GM21825 (cell line): ENCODE data around the gene BYSL.
"Not testable (repeated sequence)": the region's sequence is repeated elsewhere in the genome, so short reads cannot be mapped to it uniquely, and the experiment has no call there.

Experiments
- ATAC-seq: cut with Tn5 transposase; IDR thresholded peaks from one replicate; pipeline ENCODE4 v1.9.1; 2021; ENCODE audit warnings: mild to moderate bottlenecking, moderate library complexity; ENCODE audit not compliant: unreplicated experiment

BYSL gene

DNA sequence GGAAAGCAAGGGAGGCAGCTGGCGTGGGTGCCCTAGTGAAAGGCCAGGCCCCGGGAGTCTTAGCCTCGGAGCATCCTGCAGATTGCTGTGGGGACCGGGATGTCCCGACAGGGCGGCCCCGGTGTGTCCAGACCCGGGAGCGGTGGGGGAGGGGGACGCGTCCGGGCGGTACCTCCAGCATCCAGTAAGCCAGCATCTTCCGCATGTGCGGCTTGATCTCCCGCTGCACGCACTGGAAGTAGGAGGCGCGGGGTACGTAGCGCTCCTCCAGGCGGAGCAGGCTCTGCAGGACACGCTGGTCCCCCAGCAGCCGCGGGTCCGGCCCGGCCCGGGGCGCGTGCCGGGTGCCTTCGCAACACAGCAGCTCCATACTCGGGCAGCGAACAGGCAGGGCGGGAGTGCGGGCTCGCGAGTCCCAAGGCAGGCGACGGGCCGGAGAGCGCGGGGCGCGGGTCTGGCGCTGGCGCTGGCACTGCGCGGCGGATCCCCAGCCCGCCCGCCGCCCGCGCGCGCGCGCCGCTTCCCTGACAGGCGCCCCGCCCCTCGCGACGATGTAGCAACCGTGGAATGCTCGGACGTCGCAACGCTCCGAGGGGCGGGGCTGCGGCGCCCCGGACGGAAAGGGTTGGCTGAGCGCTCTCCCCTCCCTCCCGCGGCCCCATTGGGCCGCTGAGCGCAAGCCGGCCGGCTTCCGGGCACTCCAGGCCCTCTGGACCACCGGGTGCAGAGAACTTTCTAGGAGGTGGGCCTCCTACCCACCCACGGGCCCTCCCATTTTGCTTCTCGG lies 20.2 kb downstream of the BYSL start, which contains the start of gene CCND3:
Gene CCND3, minus strand, starts transcription at position 529 of the 787 bp plus-strand sequence. Its CDS starts 159 bp downstream, at position 370.
- ATAC-seq: peak; percentile 84

DNA sequence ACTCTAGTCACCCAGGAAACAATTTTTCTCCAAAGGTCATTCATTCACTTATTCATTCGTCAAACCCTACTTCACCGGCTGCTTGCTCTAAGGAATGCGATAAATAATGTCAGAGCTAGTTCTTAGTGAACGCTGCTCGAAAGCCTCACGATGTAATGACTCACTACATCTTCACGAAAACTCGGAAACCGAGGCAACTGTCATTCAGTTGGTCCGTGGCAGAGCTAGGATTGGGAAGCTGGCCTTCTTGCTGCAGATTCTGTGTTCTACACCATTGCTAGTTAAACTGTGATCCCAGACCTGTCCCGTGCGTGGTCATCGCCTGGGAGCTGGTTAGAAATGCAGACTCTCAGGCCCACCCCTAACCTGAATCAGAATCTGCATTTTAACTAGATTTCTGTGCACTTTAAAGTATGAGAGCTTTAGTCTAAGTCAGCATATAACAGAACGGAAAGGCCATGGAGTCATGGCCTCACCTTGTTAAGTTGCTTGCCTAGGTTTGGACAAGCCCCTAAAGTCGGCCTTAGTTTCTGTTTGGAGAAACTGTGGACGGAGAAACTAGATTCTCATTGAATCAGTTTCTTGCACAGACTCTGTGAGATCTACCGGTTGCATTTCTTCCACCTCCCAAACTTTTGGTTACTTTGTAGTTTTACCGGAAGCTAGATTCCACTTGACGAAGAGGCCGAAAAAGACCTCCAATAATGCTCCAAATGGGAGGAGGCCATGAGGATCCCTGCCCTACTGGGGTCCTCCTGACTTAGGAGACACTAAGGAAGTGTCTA lies 21.0 kb downstream of the BYSL start:
- ATAC-seq: no peak

DNA sequence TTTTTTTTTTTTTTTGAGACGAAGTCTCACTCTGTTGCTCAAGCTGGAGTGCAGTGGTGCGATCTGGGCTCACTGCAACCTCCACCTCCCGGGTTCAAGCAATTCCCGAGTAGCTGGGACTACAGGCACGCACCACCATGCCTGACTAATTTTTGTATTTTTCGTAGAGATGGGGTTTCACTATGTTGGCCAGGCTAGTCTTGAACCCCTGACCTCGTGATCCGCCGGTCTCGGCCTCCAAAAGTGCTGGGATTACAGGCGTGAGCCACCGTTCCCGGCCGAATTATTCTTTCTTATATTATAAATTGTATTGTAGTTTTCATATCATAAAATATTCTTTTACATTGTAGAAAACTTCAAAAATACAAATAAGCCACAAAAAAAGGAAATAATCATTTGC lies 21.6 kb downstream of the BYSL start:
- not testable (repeated sequence) for ATAC-seq

DNA sequence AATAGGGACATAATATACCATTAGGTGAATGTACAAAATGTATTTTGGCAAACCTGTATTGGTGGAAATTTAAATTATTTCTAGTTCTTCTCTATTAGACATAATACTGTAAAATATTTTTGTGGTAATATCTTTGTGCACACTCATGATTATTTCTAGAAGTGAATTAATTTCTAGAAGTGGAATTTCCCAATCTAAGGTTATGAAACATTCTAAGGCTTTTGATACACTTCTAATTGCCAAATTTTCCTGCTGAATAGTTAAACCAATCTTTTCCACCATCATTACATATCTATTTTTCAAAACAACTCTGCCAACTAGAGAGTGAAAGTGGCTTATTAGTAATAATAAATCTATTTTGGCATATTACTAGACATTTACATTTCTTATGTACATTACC lies 22.2 kb downstream of the BYSL start:
- no peak for ATAC-seq

DNA sequence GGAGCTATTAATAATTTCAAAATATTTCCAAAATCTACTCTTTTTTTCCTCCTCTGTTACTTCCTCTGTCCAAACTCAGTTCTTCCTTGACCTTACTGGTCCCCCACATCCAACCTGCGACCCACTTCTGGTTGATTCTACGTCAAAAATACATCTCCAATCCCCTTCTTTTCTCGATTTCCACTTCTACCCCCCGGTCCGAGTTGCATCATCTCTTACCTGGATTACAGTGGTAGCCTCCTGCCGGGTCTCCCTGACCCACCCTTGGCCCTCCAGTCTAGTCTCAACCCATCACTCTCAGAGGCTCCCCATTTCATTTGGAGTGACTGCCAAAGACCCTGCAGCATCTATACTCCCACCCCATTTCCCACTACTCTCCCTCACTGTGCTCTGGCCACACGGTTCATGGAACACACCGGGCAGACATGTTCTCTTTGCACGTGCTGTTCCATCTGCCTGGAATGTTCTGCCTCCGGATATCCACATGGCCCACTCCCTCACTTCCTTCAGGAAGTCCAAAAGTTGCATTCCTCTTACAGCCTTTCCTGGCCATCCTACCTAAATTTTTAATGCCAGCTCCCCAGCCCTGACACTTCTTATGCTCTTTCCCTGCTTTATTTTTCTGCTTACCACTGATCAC lies 26.4 kb downstream of the BYSL start:
- ATAC-seq: no peak

DNA sequence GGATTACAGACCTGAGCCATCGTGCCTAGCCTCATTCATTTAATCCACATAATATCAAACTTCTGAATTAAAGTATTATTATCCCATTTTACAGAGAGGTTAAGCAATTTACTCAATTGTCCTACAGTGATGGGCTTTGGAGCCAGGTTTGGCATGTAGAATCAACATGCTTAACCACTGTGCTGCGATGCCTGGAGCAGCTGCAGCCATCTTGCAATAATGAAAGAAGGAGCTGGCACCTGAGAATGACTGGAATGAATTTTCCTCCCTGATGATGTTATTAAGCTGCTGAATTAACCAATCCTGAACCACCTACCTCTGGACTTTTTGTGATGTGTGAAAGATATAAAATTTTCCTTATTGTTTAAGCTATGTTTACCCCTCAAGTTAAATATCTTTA lies 33.4 kb downstream of the BYSL start:
- no peak for ATAC-seq

DNA sequence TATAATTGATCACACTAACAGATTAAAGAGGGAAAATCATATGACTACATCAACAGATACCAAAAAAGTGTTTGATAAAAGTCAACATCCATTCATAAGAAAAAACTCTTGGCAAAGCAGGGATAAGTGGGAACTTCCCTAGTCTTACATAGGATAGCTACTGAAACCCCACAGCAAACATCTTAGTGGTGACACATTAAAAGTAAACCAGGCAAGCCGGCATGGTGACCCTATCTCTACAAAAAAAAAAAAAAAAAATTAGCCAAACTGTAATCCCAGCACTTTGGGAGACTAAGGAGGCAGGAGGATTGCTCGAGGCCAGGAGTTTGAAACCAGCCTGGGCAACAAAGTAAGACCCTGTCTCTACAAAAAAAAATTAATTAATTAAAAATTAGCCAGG lies 34.1 kb downstream of the BYSL start:
- no peak for ATAC-seq

DNA sequence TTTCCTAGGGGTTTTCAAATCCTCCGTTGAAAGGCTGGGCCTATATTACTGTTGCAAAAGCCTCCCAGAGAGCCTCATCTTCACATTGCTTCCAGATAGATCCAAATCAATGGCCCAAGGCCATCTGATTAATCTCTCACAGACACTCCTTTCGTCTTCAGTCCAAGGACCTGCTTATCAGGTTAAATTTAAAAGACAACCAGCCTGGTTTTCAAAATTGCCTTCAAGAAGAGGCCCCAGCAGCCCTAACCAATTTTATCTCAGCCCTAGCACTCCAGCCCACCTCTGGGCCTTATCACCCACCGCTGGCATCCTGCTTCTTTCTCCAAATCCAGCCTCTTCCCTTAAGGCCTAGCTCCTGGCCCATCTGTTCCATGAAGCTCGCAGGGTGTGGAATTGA lies 35.8 kb downstream of the BYSL start:
- ATAC-seq: no peak

DNA sequence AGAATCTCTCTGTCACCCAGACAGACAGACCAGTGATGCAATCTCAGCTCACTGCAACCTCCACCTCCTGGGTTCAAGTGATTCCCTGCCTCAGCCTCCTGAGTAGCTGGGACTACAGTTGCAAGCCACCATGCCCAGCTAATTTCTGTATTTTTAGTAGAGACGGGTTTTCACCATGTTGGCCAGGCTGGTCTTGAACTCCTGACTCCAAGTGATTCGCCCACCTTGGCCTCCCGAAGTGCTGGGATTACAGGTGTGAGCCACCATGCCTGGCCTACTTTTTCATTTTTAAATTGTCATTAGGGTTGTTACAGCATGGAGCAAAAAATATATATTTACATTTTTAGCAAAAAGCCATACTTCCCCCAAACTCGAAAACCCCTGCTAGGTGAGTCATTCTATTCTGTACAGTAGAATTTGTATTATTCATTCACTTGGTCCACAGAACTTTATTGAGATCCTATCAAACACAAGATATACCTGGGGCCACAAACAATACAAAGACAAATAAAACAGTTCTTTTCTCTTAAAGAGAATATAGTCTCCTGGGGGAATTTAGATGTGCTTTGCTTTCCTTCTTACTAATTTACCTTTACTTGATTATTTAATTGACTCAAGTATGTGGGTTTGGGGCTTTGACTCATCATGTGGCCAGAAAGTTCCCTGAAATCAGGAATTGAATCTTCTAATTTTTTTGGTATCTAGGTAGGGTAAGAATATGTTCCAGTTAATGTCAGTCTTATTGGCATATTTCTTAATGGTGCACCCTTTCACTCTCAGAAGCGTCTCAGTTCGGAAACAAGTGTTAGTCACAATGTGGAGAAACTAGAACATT lies 36.9 kb downstream of the BYSL start:
- no peak for ATAC-seq

DNA sequence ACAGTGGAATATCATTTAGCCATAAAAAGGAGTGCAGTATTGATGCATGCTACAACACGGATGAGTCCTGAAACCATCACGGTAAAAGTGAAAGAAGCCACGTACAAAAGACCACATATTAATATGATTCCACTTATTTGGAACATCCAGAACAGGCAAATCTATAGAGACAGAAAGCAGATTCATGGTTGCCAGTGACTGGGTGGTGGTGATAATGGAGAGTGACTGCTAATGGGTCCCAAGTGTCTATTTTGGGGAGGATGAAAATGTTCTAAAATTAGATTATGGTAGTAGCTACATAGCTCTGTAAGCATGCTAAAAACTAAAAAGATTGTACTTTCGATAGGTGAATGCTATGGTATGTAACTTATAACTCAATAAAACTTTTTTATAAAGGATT lies 38.7 kb downstream of the BYSL start:
- no peak for ATAC-seq

DNA sequence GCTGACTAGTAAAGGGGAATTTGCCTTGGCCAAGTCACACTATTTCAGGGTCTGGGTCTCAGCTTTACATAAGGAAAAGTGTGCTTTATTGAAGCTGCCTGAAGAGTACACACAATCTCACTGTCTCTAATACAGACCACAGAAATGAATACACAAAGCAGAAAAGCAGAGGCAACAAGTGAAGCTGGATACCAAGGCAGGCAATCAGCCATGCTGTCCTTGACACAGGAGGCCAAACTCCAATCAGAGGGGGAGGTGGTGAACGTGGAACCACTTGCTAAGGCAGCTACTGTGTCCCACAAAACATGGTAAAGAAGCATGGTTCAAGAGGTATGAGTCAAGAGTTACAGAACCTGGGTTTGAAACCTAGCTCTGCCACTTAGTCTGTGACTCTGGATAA lies 42.1 kb downstream of the BYSL start:
- ATAC-seq: no peak

DNA sequence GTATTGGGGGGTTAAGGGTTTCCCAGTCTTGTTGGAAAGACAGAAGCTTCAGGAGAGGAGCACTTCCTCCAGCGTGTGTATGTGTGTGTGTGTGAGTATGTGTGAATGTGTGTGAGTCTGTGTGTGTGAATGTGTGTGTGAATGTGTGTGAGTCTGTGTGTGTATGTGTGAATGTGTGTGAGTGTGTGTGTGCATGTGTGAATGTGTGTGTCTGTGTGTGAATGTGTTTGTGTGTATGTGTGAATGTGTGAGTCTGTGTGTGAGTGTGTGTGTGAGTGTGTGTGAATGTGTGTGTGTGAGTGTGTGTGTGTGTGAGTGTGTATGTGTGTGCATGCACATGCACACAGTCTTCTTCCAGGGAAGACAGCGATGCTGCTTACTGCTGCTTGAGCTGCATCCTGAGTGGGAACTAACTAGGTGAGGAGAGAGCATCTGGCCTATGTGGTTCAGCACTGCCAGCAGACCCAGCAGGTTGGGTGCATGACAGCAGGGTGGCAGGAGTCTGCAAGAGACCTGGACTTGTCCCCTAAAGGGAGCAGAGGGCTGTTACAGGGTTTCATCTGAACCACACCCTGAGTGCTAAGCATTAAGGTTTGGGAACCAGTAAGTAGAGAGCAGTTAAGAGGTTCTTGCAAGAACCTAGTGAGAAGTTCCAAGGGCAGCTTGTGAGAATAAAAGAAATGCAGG lies 43.0 kb downstream of the BYSL start:
- ATAC-seq: no peak

DNA sequence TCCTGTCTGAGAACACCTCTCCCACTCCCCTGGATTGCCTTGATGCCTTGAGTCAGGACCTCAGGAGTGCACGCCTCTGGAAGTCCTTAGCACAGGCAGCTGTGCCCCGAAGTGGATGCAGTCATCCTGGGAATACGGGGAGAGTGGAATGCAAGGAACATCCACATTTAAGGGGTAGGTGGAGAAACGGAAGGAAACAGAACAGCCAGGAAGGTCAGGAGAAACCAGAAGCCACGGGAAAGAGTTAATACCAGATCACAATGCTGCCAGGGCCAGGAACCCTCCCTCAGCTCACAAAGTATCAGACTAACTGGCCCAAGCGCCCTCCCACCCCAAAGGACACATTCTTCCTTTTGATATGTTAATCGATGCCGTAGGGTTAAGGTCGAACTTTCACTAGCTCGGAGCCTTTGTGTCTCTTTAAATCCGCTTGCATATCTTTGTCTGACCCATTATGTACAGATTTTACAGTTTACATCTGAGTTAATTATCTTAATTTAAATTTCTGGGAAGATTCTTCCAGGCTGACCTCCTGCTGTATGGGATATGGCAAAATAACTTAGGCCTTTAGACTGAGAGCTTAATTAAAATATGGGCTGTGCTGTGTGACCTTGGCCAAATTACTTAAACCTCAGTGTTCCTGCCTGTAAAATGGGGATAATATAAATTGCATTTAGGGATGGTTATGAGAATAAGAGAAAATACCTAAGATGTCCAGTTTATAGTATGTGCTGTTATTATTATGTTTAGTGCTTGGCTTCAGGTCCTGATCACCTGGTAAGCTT lies 44.3 kb downstream of the BYSL start:
- ATAC-seq: no peak

DNA sequence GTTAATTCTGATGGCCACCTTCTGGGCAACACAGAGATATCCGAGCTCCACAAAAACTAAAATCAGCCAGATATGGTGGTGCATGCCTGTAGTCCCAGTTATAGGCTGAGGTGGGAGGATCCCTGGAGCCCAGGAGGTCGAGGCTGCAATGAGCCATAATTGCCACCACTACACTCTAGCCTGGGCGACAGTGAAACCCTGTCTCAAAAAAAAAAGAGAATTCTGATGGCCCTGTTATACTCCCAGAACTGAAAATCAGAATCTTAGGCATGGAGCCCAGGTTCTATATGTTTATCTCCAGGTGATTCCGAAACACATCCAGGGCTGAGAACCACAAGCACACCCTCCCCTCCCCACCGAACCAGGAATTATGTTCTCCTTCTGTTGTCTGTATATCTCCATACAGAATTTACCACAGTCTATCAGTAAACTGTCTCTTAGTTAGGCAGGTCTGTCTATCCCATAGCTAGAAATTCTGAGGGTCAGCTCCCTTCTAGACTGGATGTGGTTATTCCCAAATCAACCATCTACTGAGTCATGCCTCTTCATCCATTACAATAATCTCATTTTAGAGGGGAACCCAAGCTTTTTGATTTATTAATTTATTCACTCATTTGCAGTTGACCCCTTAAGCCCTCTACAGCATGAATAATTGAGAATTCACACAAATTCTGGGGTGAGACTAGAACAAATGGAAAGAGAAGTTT lies 45.1 kb downstream of the BYSL start:
- no peak for ATAC-seq

DNA sequence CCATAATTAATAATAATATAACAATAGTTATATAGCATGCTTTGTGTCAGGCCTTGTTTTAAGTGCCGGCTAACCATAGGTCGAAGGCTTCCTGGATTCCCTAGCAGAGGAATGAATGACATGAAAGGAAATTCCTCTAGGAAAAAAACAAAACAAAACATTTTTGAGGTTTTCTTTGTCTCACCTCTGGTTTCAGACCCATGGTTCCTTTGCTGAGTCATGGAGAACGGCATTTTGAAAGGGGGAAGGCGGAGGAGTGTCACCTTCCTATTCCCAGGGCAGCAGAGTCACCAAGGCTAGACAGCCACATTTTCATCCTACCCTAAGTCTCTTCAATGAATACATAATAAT lies 45.6 kb downstream of the BYSL start:
- no peak for ATAC-seq

DNA sequence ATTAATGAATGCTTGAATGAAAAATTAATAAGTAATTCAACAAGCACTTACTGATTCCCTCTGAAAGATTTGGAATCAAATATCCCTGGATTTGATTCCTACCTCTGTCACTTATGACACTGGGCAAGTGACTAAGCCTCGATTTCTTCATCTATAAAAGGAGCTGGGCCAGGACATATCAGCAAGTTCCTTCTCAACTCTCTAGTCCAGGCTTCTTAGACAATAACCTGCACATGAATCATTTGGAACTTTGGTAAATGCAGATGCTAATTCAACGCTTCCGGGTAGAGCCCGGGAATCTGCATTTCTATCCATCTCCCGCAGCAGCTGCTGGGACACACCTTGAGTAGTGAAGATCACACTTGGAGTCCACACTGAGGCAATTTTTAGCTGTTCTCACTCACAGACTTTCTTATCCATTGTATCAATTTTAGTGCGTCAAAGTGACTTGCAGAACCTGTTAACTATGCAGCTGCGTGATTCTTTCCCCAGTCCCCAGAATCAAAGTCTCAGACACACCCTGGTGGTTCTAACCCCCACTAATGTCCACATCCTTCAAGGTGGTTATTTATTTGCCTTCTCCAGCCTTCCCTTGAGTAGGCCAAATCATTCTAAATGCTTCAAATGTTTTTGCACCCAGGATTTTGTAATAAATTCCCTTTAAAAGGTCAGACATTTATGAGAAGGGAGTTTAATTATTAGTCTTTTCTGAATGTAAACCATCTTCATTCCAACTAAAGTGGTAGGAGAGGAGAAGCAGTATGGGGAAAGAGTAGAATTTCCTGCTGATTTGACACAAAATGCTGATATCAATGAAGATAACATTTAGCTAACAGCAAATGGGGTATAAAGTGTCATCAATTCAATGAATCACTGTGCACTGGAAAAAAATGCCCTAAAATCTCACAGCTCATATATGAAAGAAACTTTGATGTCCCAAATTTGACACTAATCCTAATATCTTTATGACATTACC lies 46.3 kb downstream of the BYSL start:
- no peak for ATAC-seq

DNA sequence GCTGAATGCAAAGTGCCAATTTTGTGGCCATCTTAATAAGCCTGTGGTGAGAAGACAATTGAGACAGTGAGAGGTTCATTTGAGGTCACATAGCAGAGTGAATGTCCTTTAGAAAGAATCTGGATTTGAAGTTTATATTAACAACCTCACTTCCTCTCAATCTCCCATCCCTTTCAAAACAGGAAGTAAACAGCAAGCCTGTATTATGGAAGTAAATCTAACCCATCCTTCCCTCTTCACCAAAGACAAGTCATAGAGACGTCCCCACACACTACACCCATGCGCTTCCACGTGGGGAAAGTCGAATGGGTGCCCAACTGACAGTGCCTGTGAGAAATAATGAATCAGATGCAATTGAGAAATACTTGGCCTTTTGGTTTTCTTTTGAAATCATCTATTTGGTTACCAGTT lies 49.1 kb downstream of the BYSL start:
- no peak for ATAC-seq

DNA sequence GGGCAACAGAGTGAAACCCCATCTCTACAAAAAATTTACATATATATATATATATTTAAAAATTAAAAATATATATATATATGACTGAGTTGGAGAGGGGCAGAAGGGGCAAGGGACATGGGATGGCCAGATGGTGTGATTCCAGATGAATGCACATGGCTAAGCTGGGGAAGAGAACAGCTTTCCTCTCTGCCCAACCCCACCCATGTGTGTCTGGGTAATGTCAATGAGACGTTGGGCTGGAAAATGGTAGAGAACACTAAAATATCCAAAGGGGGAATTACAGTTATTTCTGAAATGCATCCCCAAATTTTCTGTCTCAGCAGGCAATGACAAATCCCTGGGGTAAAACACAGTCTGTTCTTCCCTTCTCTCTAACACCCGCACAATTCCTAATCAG lies 51.5 kb downstream of the BYSL start:
- ATAC-seq: no peak
